ENCODE data around the gene PSMD5. TPM values are rescaled to one million over a fixed set of nuclear protein-coding genes. Genes with fewer than 3 reads are reported as not detected.

Gene PSMD5
- total RNA-seq, 1 experiment from 2014 or later: 64.9 TPM

DNA sequence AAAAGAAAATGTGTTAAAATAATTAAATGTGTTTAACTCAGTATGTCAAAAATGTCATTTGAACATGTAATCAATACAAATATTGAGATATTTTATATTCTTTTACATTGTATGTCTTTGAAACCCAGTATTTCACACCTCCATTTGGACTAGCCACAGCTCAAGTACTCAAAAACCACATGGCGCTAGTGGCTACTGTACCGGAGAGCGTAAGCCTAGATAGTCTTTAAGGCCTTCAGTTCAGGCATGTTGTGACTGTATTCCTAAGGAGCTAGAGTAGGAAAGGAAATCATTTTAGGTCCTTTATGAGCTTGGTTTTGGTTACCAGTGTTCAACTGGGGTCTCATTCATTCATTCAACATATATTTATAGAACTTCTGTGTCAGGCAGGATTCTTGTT, 62.4 kb downstream of the PSMD5 start:
- Histone ChIP-seq H3K27ac (ENCODE audit: low read depth, low read length, poor library complexity, severe bottlenecking) (no peak overlapping the region), H3K36me3 (ENCODE audit: insufficient read depth, low read length, poor library complexity, severe bottlenecking) (peaks cover 37% of the 10 kb centered on the region), H3K27me3 (replicated peaks; ENCODE audit: insufficient read depth, low read depth, low read length, poor library complexity) (no peaks in the 10 kb centered on the region), H3K4me3 (ENCODE audit: low read depth, low read length, poor library complexity, severe bottlenecking) (no peak overlapping the region), H3K4me1 (ENCODE audit: insufficient read depth, low read length, poor library complexity, severe bottlenecking) (no peaks in the 10 kb centered on the region), H3K9me3 (ENCODE audit: low read depth, low read length, poor library complexity, severe bottlenecking) (no peaks in the 10 kb centered on the region)
- ChIA-PET CTCF (no interaction called here), POLR2A (ENCODE audit: low non-redundant PET) (no interaction called here)
- TF ChIP-seq EZH2 (IDR thresholded peaks at IDR 0.05; ENCODE audit: borderline replicate concordance, low read depth, low read length, poor library complexity, severe bottlenecking): no peak
- TF ChIP-seq, protein P1, sequence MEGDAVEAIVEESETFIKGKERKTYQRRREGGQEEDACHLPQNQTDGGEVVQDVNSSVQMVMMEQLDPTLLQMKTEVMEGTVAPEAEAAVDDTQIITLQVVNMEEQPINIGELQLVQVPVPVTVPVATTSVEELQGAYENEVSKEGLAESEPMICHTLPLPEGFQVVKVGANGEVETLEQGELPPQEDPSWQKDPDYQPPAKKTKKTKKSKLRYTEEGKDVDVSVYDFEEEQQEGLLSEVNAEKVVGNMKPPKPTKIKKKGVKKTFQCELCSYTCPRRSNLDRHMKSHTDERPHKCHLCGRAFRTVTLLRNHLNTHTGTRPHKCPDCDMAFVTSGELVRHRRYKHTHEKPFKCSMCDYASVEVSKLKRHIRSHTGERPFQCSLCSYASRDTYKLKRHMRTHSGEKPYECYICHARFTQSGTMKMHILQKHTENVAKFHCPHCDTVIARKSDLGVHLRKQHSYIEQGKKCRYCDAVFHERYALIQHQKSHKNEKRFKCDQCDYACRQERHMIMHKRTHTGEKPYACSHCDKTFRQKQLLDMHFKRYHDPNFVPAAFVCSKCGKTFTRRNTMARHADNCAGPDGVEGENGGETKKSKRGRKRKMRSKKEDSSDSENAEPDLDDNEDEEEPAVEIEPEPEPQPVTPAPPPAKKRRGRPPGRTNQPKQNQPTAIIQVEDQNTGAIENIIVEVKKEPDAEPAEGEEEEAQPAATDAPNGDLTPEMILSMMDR (conservative IDR thresholded peaks at IDR 0.05; ENCODE audit: low read depth, low read length): no peak
- no peak for DNase-seq (ENCODE audit: low spot score)
- intact Hi-C loops (cut with micrococcal nuclease; ENCODE audit: unreplicated experiment): no loop called here
- BruUV-seq (replicated peaks): no TSS peak

DNA sequence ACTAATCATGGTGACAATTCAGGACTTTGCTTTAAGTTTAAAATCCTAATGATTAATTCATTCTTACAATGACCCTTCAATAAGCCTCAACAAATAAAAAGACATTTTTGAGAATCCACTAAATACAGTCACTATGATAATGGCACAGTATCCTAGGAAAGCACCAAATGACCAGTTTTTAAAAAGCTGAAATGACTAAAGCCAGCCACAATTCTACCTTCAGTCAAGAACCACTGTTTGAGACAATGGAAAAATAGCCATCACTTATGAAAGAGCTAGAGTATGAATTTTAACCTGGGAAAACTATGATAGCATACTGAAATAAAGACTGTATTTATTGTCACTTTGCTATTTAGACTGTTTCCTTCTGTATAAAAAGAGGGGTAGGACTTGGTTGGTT, 63.5 kb downstream of the PSMD5 start:
- Histone ChIP-seq H3K27me3 (replicated peaks; ENCODE audit: insufficient read depth, low read depth, low read length, poor library complexity) (no peaks in the 10 kb centered on the region), H3K4me3 (ENCODE audit: low read depth, low read length, poor library complexity, severe bottlenecking) (no peak overlapping the region), H3K27ac (ENCODE audit: low read depth, low read length, poor library complexity, severe bottlenecking) (no peak overlapping the region), H3K36me3 (ENCODE audit: insufficient read depth, low read length, poor library complexity, severe bottlenecking) (peaks cover 34% of the 10 kb centered on the region), H3K4me1 (ENCODE audit: insufficient read depth, low read length, poor library complexity, severe bottlenecking) (no peaks in the 10 kb centered on the region), H3K9me3 (ENCODE audit: low read depth, low read length, poor library complexity, severe bottlenecking) (no peaks in the 10 kb centered on the region)
- ChIA-PET POLR2A (ENCODE audit: low non-redundant PET) (no interaction called here), CTCF (no interaction called here)
- TF ChIP-seq, protein P1 (conservative IDR thresholded peaks at IDR 0.05; ENCODE audit: low read depth, low read length): no peak
- no peak for TF ChIP-seq EZH2 (IDR thresholded peaks at IDR 0.05; ENCODE audit: borderline replicate concordance, low read depth, low read length, poor library complexity, severe bottlenecking)
- no TSS peak for BruUV-seq (replicated peaks)
- no peak for DNase-seq (ENCODE audit: low spot score)
- intact Hi-C loops (cut with micrococcal nuclease; ENCODE audit: unreplicated experiment): no loop called here

DNA sequence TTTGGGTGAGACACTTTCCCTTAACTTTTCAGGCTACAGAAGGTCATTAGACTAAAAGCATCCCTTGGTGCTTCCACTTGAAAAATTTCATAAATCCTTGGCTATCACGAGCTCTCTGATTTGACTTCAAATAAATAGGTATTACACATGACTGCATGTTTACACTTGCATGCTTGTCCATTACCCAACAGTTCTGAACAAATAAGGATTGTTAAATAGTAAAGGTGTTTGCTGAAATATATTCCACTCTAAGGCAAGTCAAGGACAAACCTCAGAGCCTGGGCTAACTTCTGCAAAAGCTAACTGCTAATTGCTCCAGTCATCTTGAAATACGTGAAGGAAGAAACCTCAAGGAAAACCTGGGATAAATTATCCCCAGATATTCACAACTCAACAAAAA, 64.0 kb downstream of the PSMD5 start:
- Histone ChIP-seq H3K4me1 (ENCODE audit: insufficient read depth, low read length, poor library complexity, severe bottlenecking) (no peaks in the 10 kb centered on the region), H3K4me3 (ENCODE audit: low read depth, low read length, poor library complexity, severe bottlenecking) (no peak overlapping the region), H3K9me3 (ENCODE audit: low read depth, low read length, poor library complexity, severe bottlenecking) (no peaks in the 10 kb centered on the region), H3K27me3 (replicated peaks; ENCODE audit: insufficient read depth, low read depth, low read length, poor library complexity) (no peaks in the 10 kb centered on the region), H3K27ac (ENCODE audit: low read depth, low read length, poor library complexity, severe bottlenecking) (no peak overlapping the region), H3K36me3 (ENCODE audit: insufficient read depth, low read length, poor library complexity, severe bottlenecking) (peaks cover 34% of the 10 kb centered on the region)
- BruUV-seq (replicated peaks): no TSS peak
- DNase-seq (ENCODE audit: low spot score): no peak
- TF ChIP-seq, protein P1 (conservative IDR thresholded peaks at IDR 0.05; ENCODE audit: low read depth, low read length): no peak
- TF ChIP-seq EZH2 (IDR thresholded peaks at IDR 0.05; ENCODE audit: borderline replicate concordance, low read depth, low read length, poor library complexity, severe bottlenecking): no peak
- intact Hi-C loops (cut with micrococcal nuclease; ENCODE audit: unreplicated experiment): no loop called here
- ChIA-PET POLR2A (ENCODE audit: low non-redundant PET) (no interaction called here), CTCF (no interaction called here)

Measured in A673 (cell line).